Neural cell (in vitro differentiated cells): ENCODE measurements around the gene COL23A1. TPM values are rescaled to one million over a fixed set of nuclear protein-coding genes. Genes with fewer than 3 reads are reported as not detected.

Source experiments
- H2AFZ ChIP-seq: fragments of 200-600, 300-800 bp; sonication (generic), shearing (Covaris generic); 2 replicates; pipeline ENCODE4 v1.6.0; 2014; ENCODE audit warnings: low read depth, mild to moderate bottlenecking, antibody characterized with exemption, low read length, moderate library complexity
- H3F3A ChIP-seq: fragments of 200-600 bp; shearing (Covaris generic); 2 replicates; pipeline ENCODE4 v1.6.1; 2016; ENCODE audit warnings: mild to moderate bottlenecking, moderate library complexity, mixed read lengths, antibody characterized with exemption, low read length; ENCODE audit not compliant: insufficient read depth, poor library complexity, severe bottlenecking
- H3K27ac ChIP-seq: fragments of 200-600, 300-800 bp; sonication (generic), shearing (Covaris generic); 2 replicates; pipeline ENCODE4 v1.5.1; 2014; ENCODE audit warnings: mild to moderate bottlenecking, low read length, moderate library complexity
- H3K27me3 ChIP-seq: fragments of 300-800, 200-600 bp; sonication (generic), shearing (Covaris generic); 2 replicates; pipeline ENCODE4 v1.6.0; 2014; ENCODE audit warnings: mild to moderate bottlenecking, low read depth, low read length, moderate library complexity; ENCODE audit not compliant: insufficient read depth
- H3K36me3 ChIP-seq: fragments of 300-800, 200-600 bp; sonication (generic), shearing (Covaris generic); 2 replicates; pipeline ENCODE4 v1.5.1; 2014; ENCODE audit warnings: mild to moderate bottlenecking, antibody characterized with exemption, low read length, moderate library complexity; ENCODE audit not compliant: insufficient read depth
- H3K4me2 ChIP-seq: fragments of 300-800, 200-600 bp; sonication (generic), shearing (Covaris generic); 2 replicates; pipeline ENCODE4 v1.6.0; 2014; ENCODE audit warnings: mild to moderate bottlenecking, low read length
- H3K4me3 ChIP-seq: fragments of 300-800, 200-600 bp; sonication (generic), shearing (Covaris generic); 2 replicates; pipeline ENCODE4 v1.5.1; 2014; ENCODE audit warnings: mild to moderate bottlenecking, low read length, moderate library complexity
- H3K79me2 ChIP-seq: fragments of 200-600 bp; shearing (Covaris generic); replicated peaks from 2 replicates; pipeline ENCODE4 v1.6.0; 2014; ENCODE audit warnings: mild to moderate bottlenecking, low read length, moderate library complexity; ENCODE audit not compliant: insufficient read depth
- H3K9ac ChIP-seq: fragments of 300-800, 200-600 bp; sonication (generic), shearing (Covaris generic); 2 replicates; pipeline ENCODE4 v1.6.1; 2016; ENCODE audit warnings: mild to moderate bottlenecking, low read length, mixed read lengths
- H3K9me2 ChIP-seq: fragments of 200-600 bp; shearing (Covaris generic); 2 replicates; pipeline ENCODE4 v1.6.1; 2016; ENCODE audit warnings: mild to moderate bottlenecking, low read length, mixed read lengths; ENCODE audit not compliant: insufficient read depth
- H3K9me3 ChIP-seq: fragments of 200-600, 300-800 bp; sonication (generic), shearing (Covaris generic); 2 replicates; pipeline ENCODE4 v1.6.1; 2016; ENCODE audit warnings: mild to moderate bottlenecking, mixed run types, low read length, moderate library complexity, mixed read lengths
- H4K20me1 ChIP-seq: fragments of 200-600 bp; shearing (Covaris generic); 2 replicates; pipeline ENCODE4 v1.6.1; 2016; ENCODE audit warnings: mild to moderate bottlenecking, mixed run types; ENCODE audit not compliant: insufficient read depth
- CTCF ChIP-seq: fragments of 450-650 bp; IDR thresholded peaks from 2 replicates; pipeline ENCODE4 v1.5.1; 2014; ENCODE audit warnings: antibody characterized with exemption, mild to moderate bottlenecking, moderate library complexity; ENCODE audit not compliant: poor library complexity, severe bottlenecking
- EP300 ChIP-seq: fragments of 450-650 bp; conservative IDR thresholded peaks from 2 replicates; pipeline ENCODE4 v1.6.1; 2014; ENCODE audit warnings: antibody characterized with exemption, mild to moderate bottlenecking, moderate library complexity; ENCODE audit not compliant: poor library complexity, severe bottlenecking
- EZH2 ChIP-seq: fragments of 200-600, 300-800 bp; shearing (Covaris generic), sonication (generic); IDR thresholded peaks from 2 replicates; pipeline ENCODE4 v1.6.1; 2014; ENCODE audit warnings: antibody characterized with exemption, low read length, borderline replicate concordance, mild to moderate bottlenecking; ENCODE audit not compliant: insufficient read depth, poor library complexity, severe bottlenecking
- MXI1 ChIP-seq: fragments of 450-650 bp; conservative IDR thresholded peaks from 2 replicates; pipeline ENCODE4 v1.6.1; 2014; ENCODE audit warnings: antibody characterized with exemption, mild to moderate bottlenecking; ENCODE audit not compliant: poor library complexity, severe bottlenecking
- POLR2AphosphoS5 ChIP-seq: IDR thresholded peaks from 2 replicates; pipeline ENCODE4 v1.6.1; 2012
- RAD21 ChIP-seq: fragments of 450-650 bp; conservative IDR thresholded peaks from 2 replicates; pipeline ENCODE4 v1.6.1; 2014; ENCODE audit warnings: antibody characterized with exemption, mild to moderate bottlenecking, moderate library complexity
- REST ChIP-seq: IDR thresholded peaks from 2 replicates; pipeline ENCODE4 v1.6.1; 2012; ENCODE audit warnings: borderline replicate concordance
- SMC3 ChIP-seq: fragments of 450-650 bp; conservative IDR thresholded peaks from 2 replicates; pipeline ENCODE4 v1.6.1; 2014; ENCODE audit warnings: antibody characterized with exemption, mild to moderate bottlenecking, moderate library complexity; ENCODE audit not compliant: poor library complexity
- TAF1 ChIP-seq: IDR thresholded peaks from 2 replicates; pipeline ENCODE4 v1.6.1; 2012; ENCODE audit warnings: low read depth
- polyA plus RNA-seq: library from polyadenylated mRNA; depleted of rRNA; stranded (reverse); fragments of >200 nt; gene quantifications from 2 replicates; pipeline ENCODE4 v1.2.3, GENCODE V29; 2014

The COL23A1 gene
- polyA plus RNA-seq, 1 donor from 2014 or later = not detected

- no peak for TF ChIP-seq REST
- TF ChIP-seq RAD21 = no peak
- TF ChIP-seq EZH2 = no peak
- no peak for TF ChIP-seq SMC3
- no peak for TF ChIP-seq MXI1
- no peak for TF ChIP-seq POLR2AphosphoS5
- no peak for TF ChIP-seq CTCF
- TF ChIP-seq TAF1 = no peak
- TF ChIP-seq EP300 = no peak
- H3K9me2 ChIP-seq = no peaks in the 10 kb centered on the region
- H3K27me3 ChIP-seq = no peaks in the 10 kb centered on the region
- H3K9me3 ChIP-seq = no peaks in the 10 kb centered on the region
- H4K20me1 ChIP-seq = no peaks in the 10 kb centered on the region
- H3K27ac ChIP-seq = no peak overlapping the region
- H3K79me2 ChIP-seq = no peaks in the 10 kb centered on the region
- H2AFZ ChIP-seq = no peak overlapping the region
- H3K4me2 ChIP-seq = no peak overlapping the region
- no peaks in the 10 kb centered on the region for H3K36me3 ChIP-seq
- H3K4me3 ChIP-seq = no peak overlapping the region
- no peak overlapping the region for H3K9ac ChIP-seq
- no peaks in the 10 kb centered on the region for H3F3A ChIP-seq
Measured at GRCh38 chr5:178248750-178249149, 341.4 kb downstream of the COL23A1 start.

GRCh38 chr5:178247481-178248456 is 342.4 kb downstream of the COL23A1 start:
- no peaks in the 10 kb centered on the region for H3F3A ChIP-seq
- H3K27ac ChIP-seq = no peak overlapping the region
- no peak overlapping the region for H3K4me2 ChIP-seq

More at GRCh38 chr5:178247481-178248456, 342.4 kb downstream of the COL23A1 start:
- Histone ChIP-seq H3K27me3 (no peaks in the 10 kb centered on the region), H3K9me2 (no peaks in the 10 kb centered on the region), H3K79me2 (no peaks in the 10 kb centered on the region), H2AFZ (no peak overlapping the region), H4K20me1 (no peaks in the 10 kb centered on the region), H3K9me3 (no peaks in the 10 kb centered on the region), H3K4me3 (no peak overlapping the region), H3K9ac (no peak overlapping the region), H3K36me3 (no peaks in the 10 kb centered on the region)
- TF ChIP-seq MXI1 (no peak), RAD21 (no peak), CTCF (no peak), REST (no peak), SMC3 (no peak), POLR2AphosphoS5 (no peak)
